Colon (tissue), 2 donors: Measurements from ENCODE around the gene SLC27A3.
"Not testable (repeated sequence)": the region's sequence is repeated elsewhere in the genome, so short reads cannot be mapped to it uniquely, and the experiment has no call there.

Experiments used
- FAIRE-seq: peaks from 2 replicates; lab custom pipeline; 2012; peaks lifted over from hg19 to GRCh38; lab: Jason Lieb, UNC
- donor health status: control.
- donor health status: control.

SLC27A3 gene

DNA sequence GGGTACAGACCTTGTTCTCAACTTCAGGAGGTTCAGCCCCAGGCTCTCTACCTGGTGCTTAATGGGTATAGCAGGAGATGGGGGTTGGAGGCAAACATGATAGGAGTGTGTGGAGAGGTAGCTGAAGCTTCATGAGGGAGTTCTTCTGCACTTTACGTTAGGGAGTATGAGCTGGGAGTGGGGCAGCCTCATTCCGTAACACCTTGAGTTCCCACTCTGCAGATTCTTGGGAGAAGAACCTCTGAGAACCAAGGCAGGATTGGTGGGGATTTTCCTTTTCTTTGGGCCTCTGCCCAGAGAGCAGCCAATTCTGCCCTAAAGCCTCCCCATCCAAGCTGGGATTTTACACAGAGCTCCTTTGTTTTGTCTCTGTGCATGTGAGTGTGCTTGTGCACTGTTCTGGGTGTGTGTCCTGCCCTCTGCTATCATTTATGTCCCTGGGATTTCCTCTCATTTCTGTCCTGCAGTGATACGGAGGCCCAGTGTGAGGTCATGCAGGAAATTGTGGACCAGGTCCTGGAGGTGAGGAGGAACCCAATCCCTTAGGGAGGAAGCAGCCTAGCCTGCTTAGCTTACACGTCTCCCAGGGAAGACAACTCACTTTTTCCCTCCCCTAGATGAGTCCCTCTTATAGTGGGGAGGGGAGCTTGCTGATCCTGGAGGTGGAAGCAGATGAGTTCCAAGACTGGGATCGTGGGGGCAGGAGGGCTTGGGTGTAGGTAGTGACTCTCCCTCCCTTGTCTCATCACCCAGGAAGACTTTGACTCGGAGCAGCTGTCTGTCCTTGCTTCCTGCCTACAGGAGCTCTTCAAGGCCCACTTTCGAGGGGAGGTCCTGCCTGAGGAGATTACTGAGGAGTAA, 11.6 kb upstream of the SLC27A3 start:
- no peak for FAIRE-seq

DNA sequence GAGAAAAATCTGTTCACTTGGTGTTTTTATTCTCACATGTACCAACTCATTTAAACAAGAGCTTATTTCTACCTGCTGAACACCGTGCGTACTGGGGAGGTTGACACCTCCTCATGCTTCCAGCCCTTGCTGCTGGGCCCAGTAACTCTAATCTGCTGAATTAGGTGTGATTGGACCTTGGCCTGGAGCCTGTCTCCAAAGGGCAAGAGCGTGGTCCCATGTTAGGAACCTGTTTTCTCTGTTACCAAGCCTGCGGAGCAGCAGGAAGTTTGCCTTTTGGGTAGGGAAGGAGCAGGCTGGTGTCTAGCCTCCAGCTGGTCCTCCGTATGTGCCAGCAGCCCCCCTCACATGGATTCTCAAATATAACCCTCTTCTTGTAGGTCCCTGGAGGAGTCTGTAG, 10.9 kb upstream of the SLC27A3 start:
- no peak for FAIRE-seq

DNA sequence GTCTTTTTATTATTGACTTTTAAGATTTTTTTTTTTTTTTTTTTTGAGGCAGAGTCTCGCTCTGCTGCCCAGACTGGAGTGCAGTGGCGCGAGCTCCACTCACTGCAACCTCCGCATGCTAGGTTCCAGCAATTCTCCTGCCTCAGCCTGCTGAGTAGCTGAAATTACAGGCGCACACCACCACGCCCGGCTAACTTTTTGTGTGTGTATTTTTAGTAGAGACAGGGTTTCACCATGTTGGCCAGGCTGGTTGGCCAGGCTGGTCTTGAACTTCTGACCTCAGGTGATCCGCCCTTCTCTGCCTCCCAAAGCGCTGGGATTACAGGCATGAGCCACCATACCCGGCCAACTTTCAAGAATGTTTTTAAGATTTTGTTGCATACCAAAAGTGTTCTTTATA, 8.5 kb upstream of the SLC27A3 start:
- FAIRE-seq, result not testable (repeated sequence)

DNA sequence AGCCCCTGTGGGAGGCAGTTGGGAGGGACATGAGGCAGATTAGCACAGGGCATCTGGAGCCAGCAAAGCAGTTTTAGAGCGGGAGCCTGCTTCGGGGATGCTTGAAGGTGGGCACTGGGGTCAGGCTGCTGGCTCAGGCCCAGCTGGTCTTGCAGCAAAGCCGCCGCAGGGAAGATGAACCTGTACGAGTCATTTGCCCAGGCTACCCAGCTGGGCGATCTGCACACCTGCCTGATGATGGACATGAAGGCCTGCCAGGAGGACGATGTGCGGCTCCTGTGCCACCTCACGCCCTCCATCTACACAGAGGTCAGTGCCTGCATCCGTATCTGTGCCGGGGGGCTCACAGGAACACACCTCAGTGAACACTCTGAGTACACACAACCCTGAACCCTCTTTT, 7.7 kb upstream of the SLC27A3 start:
- FAIRE-seq, result no peak

DNA sequence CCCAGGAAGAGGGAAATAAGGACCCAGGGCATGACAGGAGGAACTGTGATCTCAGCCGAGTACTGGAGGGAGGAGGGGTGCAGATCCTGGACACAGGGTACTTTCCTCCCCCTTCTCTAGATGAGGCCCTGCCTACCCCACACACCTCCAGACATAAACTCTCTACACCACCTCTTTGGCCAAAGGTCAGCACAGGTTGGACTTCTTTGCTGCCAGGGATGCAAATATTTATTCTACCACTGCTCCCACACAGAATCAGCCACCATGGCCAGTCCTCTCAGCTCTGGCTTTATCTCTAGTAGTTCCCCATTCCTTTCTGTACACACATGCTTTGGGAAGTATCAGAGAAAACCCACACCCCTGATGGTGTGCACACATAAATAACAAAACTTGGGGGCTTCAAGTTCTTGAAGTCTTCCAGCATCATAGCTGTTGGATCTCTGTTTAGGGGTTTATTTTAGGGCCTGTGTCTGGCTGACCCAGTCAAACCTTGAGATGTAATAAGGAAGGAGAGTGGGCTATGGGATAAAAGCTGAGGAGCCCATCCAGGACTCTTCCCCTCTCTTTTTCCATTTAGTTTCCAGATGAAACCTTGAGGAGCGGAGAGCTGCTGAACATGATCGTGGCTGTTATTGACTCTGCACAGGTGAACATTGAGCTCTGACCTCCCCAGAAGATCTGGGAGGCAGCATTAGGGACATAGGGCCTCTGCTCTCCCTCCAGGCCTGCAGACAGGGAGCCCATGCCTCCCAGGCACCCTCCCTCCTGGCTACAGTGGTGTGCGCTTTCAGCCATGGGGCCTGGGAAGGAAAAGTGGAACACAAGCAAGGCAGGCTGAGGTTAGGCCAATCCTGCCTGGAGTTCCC, 6.7 kb upstream of the SLC27A3 start:
- FAIRE-seq, result no peak

DNA sequence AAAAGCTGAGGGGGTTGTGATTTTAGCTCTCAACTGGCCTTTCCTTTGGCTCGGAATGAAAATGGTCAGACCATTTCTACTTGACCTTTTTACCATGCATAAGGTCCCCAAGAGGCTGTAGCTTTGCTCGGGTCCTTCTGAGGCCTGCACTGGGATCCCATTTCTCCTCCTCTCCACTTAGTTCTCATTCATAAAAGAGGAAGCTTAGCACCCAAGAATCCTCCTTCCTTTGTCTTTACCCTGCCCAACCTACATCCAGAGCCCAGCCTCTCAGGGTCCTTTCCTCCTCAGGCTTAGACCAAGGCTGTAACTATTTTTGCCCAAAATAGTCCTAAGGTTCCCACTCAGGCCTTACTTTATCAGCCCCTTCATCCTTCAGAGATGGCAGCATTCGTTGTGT, 6.0 kb upstream of the SLC27A3 start:
- FAIRE-seq, result no peak

DNA sequence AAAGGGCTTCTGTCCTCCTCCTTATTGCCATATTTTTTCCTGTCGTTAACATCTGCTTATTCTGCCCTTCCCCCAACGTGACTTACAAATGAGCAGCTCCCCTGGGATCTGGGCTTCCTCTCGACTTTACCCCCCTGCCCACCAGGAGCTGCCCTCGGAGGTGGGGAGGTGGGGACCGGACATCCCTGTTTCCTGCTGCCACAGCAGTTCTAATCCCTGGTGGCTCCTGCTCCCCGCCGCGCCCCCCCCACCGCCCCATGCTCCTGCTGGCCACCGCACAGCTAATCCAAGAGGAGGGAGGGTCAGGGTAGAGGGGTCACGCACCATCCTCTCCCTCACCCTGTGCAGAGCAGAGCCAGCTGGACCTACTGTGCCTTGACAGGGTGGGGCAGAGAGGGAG, 4.4 kb upstream of the SLC27A3 start:
- no peak for FAIRE-seq

DNA sequence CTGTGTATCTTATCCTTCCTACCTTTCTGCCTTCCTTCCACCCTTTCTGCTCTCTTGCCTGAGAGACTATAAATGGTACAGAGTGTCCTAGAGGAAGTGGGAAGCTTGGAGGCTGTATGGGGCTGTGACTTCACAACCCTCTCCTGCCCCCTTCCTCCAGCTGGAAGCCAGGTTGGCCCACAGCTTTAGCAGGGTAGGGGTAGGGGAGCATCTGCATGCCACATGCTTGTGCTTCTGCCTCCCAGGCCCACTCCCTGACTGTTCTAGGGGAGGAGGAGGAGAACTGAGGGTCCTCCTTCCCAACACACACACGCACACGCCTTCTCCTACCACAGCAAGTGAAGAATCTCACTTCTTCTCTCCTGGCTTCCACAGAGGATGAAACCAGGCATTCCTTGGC, 3.9 kb upstream of the SLC27A3 start:
- no peak for FAIRE-seq

DNA sequence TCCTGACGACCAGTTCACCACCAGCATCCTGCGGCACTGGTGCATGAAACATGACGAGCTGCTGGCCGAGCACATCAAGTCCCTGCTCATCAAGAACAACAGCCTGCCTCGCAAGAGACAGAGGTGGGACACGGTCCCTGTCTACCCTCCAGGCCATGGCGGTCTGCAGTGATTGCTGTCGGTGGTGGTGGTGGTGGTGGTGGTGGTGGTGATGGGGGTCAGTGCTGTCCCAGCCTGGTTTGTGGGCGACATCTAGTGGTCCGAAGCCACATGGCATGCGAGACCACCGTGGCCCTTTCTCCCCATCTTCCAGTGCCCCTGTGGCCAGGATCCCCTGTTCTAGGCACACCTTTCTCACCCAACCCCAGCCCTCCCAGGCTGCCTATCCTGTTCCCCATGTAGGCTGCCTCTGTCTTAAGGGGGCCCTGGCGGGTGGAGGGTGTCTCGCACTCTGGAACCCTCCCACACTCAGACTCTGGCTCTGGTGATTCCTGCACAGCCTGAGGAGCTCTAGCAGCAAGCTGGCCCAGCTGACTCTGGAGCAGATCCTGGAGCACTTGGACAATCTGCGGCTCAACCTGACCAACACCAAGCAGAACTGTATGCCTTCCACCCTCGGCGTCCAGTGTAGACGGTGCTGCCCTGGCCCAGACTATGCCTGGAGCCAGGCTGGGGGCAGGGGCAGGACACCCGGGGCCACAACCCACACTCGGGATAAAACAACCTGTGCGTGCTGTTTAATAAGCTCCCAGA, 3.2 kb upstream of the SLC27A3 start:
- no peak for FAIRE-seq

DNA sequence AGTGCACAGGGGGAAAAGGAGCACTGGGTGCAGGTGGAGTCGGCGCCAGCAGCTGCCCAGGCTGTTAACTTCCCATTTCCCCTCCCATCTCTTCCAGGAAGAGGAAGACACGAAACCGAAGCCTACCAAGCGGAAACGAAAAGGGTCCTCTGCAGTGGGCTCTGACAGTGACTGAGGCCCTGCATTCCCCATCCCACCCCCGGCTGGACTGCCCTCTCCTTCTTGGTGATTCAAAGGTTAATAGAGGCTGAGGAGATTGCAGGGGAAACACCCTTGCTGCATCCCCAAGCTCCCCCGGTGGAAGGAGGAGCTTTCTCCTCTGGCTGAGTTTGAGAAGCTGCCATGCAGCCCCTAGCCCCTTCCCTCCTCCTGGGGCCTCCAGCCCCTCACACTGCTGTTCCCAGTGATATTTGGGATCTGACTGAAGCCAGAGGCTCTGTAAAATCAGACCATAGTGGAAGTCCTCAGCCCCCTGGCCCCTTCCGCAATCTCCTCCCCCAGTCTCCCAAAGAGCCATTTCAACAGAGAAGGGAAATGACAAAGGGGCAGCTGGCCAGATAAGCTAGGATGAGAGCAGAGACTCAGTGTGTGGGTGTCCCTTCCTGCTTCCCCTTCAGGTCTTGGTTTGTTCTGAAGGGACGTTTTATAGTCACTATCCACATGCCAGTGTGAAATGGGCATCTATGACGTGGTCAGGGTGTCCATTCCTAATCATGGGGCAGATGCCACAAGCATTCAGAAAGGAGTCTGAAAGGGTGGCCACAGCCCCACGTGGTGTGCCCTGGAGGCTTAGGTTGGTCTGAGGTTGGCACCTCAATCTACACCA, 1.9 kb upstream of the SLC27A3 start:
- no peak for FAIRE-seq

DNA sequence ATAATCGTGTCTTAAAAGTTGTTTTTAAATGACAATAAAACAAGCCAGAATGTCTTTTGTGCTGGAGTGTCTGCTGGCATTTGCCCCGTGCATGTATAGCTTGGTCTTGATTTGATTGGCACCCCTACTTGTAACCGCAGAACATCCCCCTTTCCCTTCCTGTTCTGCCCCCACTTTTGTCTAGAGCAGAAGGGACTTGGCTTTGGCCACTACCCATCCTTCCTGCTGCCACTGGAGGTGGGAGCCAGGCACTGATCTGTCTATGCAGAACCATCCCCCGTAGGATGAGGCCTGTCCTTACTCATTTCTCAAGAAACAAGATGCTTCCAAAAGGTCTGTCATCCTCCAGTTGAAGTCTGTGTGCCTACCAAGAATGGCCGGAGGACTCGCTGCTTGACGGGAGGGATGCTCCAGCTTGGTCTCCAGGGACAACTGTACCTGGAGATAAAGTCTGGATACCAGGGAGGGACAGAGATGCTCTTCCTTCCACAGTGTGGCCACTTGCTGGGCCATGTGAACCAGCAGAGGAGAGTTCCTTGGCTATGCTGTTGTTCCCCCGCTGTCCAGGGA, 1.1 kb upstream of the SLC27A3 start:
- FAIRE-seq, result no peak

DNA sequence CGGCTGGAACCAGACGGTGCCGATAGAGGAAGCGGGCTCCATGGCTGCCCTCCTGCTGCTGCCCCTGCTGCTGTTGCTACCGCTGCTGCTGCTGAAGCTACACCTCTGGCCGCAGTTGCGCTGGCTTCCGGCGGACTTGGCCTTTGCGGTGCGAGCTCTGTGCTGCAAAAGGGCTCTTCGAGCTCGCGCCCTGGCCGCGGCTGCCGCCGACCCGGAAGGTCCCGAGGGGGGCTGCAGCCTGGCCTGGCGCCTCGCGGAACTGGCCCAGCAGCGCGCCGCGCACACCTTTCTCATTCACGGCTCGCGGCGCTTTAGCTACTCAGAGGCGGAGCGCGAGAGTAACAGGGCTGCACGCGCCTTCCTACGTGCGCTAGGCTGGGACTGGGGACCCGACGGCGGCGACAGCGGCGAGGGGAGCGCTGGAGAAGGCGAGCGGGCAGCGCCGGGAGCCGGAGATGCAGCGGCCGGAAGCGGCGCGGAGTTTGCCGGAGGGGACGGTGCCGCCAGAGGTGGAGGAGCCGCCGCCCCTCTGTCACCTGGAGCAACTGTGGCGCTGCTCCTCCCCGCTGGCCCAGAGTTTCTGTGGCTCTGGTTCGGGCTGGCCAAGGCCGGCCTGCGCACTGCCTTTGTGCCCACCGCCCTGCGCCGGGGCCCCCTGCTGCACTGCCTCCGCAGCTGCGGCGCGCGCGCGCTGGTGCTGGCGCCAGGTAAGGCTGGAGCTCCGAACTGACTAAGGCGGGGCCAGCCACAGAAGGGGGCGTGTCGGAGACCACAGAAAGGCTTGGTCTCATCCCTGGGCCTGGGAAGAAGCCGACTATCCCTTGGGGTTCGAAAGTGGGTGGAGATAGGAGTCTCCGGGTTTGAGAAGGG, 486 bp downstream of the SLC27A3 start:
- FAIRE-seq, result no peak

DNA sequence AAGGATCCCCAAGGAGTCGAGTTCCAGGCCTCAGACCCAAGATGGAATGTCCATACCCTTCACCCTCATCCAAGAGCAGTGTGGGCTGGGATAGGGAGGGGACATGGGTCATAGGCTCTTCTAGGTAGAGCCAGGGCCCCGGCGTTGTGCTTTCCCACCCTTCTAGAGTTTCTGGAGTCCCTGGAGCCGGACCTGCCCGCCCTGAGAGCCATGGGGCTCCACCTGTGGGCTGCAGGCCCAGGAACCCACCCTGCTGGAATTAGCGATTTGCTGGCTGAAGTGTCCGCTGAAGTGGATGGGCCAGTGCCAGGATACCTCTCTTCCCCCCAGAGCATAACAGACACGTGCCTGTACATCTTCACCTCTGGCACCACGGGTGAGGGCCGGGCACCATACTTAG, 1.1 kb downstream of the SLC27A3 start:
- FAIRE-seq, result no peak

DNA sequence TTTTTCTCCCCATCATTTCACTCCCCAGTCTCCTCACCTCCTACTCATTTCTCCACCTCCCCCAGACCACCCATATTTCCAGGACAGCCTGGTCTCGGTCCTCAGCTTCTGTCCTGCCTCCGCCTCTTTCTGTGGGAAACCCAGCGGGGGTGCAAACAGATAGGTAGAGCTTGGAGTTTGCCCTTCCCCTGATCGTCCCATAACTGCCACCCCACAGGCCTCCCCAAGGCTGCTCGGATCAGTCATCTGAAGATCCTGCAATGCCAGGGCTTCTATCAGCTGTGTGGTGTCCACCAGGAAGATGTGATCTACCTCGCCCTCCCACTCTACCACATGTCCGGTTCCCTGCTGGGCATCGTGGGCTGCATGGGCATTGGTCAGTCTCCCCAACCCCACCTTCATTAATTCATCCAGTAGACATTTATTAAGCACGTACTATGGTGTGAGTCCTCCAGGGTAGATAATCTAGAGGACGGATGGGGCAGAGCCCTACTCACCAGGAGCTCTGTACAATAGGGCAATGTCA, 1.7 kb downstream of the SLC27A3 start:
- no peak for FAIRE-seq

DNA sequence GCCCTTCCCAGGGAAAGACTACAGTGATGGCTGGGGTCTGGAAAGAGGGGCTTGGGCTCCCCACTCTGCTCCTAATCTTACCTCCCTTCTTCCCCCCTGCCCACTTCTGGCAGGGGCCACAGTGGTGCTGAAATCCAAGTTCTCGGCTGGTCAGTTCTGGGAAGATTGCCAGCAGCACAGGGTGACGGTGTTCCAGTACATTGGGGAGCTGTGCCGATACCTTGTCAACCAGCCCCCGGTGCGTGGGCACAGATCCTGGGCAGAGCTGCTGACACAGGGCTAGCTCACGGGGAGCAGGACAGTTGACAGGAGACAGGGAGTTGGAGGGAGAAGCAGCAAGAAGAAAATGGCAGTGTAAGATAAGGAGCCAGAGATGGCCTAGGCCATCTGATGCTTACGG, 2.4 kb downstream of the SLC27A3 start:
- no peak for FAIRE-seq

DNA sequence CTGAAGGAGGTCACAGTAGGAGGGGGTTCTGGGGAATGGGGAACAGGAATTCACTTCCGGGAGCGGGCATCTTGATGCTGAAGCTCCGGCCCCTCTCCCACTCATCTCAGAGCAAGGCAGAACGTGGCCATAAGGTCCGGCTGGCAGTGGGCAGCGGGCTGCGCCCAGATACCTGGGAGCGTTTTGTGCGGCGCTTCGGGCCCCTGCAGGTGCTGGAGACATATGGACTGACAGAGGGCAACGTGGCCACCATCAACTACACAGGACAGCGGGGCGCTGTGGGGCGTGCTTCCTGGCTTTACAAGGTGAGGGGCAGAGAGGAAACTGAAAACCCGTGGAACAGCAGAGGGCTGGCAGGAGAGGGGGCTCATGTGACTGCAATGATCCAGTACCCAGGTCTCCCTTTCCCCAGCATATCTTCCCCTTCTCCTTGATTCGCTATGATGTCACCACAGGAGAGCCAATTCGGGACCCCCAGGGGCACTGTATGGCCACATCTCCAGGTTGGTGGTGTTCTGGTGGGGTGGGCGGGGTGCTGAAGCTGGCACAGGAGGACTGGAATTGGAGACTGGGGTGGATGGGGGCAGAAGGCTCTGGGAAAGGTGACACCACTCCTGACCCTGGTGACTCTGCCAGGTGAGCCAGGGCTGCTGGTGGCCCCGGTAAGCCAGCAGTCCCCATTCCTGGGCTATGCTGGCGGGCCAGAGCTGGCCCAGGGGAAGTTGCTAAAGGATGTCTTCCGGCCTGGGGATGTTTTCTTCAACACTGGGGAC, 3.0 kb downstream of the SLC27A3 start:
- FAIRE-seq, result no peak

DNA sequence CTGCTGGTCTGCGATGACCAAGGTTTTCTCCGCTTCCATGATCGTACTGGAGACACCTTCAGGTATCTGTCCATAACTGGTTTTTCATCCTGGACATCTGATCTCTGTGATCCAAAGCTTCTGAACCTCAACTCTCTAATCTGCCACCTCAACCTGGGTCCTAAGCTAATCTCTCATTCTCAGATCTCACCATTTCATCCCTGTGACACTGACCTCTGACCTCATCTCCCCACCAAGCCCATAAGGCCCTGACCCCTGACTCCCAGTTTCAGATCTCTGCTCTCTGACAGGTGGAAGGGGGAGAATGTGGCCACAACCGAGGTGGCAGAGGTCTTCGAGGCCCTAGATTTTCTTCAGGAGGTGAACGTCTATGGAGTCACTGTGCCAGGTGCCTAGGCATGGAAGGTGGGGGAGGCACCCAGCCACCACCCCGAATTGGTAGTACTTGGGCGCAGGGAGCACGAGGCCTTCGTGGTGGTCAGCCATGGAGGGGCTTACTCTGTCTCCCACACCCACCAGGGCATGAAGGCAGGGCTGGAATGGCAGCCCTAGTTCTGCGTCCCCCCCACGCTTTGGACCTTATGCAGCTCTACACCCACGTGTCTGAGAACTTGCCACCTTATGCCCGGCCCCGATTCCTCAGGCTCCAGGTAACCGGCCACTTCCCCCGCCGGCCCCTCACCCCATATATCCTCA, 3.8 kb downstream of the SLC27A3 start:
- no peak for FAIRE-seq

DNA sequence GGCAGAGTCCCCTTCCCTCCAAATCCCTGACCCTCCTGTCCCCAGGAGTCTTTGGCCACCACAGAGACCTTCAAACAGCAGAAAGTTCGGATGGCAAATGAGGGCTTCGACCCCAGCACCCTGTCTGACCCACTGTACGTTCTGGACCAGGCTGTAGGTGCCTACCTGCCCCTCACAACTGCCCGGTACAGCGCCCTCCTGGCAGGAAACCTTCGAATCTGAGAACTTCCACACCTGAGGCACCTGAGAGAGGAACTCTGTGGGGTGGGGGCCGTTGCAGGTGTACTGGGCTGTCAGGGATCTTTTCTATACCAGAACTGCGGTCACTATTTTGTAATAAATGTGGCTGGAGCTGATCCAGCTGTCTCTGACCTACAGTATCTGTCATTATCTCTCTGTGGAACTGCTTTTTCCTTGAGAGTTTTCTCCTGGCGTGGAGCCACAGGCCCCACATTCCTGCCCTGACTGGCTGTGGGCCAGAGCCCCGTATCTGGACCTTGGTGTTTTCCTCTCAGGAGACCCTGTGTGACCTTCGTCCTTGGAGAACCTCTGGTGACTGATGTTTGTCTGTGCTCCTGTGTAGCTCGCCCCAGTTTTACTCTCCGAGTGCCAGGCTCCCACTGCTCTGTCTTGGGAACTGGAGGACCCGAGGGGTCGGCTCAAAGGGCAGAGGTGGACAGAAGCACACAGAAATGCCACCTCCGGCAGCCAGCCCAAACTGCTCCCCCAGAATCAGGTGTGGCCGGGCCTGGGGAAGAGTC, 4.8 kb downstream of the SLC27A3 start:
- no peak for FAIRE-seq
